ENCODE data around the gene GRK7. TPM values are rescaled to one million over a fixed set of nuclear protein-coding genes. Genes with fewer than 3 reads are reported as not detected.
"Not testable (repeated sequence)": the region's sequence is repeated elsewhere in the genome, so short reads cannot be mapped to it uniquely, and the experiment has no call there.

GRK7 gene
- total RNA-seq, 1 donor from 2014 or later, result not detected

DNA sequence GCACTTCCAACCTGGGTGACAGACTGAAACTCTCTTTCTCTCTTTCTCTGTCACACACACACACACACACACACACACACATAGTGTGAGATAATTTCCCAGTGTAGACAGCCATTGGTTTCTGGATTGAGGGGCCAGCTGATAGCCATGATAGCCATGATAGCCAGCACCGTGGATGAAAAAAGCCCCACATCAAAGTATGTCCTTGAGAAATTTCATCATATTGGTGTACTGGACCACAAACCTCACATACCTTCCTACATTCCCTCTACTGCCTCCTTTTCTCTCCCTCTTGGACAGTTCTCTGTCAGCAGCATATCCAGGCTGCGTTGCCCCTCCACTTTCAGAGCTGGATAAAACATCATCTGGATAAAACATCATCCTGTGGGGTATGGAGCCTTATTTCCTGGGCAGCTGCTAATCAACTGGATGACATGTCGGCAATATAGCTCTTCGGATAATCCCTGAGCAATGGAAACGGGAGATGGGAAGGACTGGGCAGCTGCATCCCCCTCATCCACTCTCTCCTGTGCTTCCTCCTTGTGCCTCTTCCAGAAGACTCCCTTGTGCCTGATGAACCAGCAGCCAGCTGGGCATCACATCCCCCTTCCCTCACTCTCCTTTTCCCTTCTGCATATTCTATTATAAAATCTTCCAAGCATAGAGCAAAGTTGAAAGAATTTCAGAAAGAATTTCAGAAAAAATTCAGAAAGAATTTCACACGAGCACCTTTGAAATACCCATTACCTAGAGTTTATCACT is 39.3 kb downstream of the GRK7 start:
- Histone ChIP-seq H4K20me1 (ENCODE audit: insufficient read depth, low read length) (no peaks in the 10 kb centered on the region), H3K36me3 (ENCODE audit: insufficient read depth, low read length) (no peaks in the 10 kb centered on the region), H3K4me3 (ENCODE audit: insufficient read depth, low read depth, low read length) (no peak overlapping the region), H3K9ac (ENCODE audit: low read length) (no peak overlapping the region), H3K27ac (ENCODE audit: low read depth, low read length) (no peak overlapping the region), H2AFZ (ENCODE audit: low read depth, low read length) (no peak overlapping the region), H3K4me1 (ENCODE audit: insufficient read depth, low read length) (peaks cover 5% of the 10 kb centered on the region), H3K4me2 (ENCODE audit: low read length) (no peak overlapping the region), H3K27me3 (ENCODE audit: insufficient read depth, low read length) (no peaks in the 10 kb centered on the region), H3K79me2 (ENCODE audit: insufficient read depth, low read length) (no peaks in the 10 kb centered on the region), H3K9me3 (ENCODE audit: insufficient read depth, low read depth, low read length) (no peaks in the 10 kb centered on the region)
- no peak for TF ChIP-seq EZH2 (IDR thresholded peaks at IDR 0.05; ENCODE audit: insufficient read depth, low read length)
- TF ChIP-seq CTCF (IDR thresholded peaks at IDR 0.05; ENCODE audit: insufficient read depth, low read depth, low read length), result no peak
- Mint-ChIP-seq H3K9me3 (ENCODE audit: unreplicated experiment) (peaks cover 15% of the 10 kb centered on the region), H3K27me3 (ENCODE audit: low read depth, unreplicated experiment) (peaks cover 2% of the 10 kb centered on the region), H3K4me3 (ENCODE audit: unreplicated experiment) (no peak overlapping the region), H3K27ac (ENCODE audit: unreplicated experiment) (no peak overlapping the region), H3K36me3 (ENCODE audit: low read depth, unreplicated experiment) (no peaks in the 10 kb centered on the region), H3K4me1 (ENCODE audit: low read depth, unreplicated experiment) (peaks cover 2% of the 10 kb centered on the region)
- FAIRE-seq (no peak), DNase-seq (ENCODE audit: low read depth) (peak; percentile 10)

DNA sequence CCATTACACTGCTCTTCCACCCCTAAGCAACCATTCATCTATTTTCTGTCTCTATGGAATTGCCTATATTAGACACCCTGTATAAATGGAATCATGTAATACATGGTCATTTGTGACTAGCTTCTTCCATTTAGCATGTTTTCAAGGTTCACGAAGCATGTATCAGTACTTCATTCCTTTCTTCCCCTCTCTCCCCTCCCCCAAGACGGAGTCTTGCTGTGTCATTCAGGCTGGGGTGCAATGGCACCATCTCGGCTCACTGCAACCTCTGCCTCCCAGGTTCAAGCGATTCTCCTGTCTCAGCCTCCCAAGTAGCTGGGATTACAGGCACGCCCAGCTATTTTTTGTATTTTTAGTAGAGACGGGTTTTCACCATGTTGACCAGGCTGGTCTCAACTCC is 40.3 kb downstream of the GRK7 start:
- peaks cover 15% of the 10 kb centered on the region for H3K9me3 Mint-ChIP-seq (ENCODE audit: unreplicated experiment)
- H4K20me1 ChIP-seq (ENCODE audit: insufficient read depth, low read length); H3K4me3 Mint-ChIP-seq (ENCODE audit: unreplicated experiment); H3K36me3 Mint-ChIP-seq (ENCODE audit: low read depth, unreplicated experiment); H3K9ac ChIP-seq (ENCODE audit: low read length); H3K9me3 ChIP-seq (ENCODE audit: insufficient read depth, low read depth, low read length); H3K4me2 ChIP-seq (ENCODE audit: low read length); H3K79me2 ChIP-seq (ENCODE audit: insufficient read depth, low read length); H3K4me1 Mint-ChIP-seq (ENCODE audit: low read depth, unreplicated experiment); H3K27me3 ChIP-seq (ENCODE audit: insufficient read depth, low read length); H3K27ac Mint-ChIP-seq (ENCODE audit: unreplicated experiment); H3K36me3 ChIP-seq (ENCODE audit: insufficient read depth, low read length); H3K27ac ChIP-seq (ENCODE audit: low read depth, low read length); FAIRE-seq; H3K4me1 ChIP-seq (ENCODE audit: insufficient read depth, low read length); H3K27me3 Mint-ChIP-seq (ENCODE audit: low read depth, unreplicated experiment); DNase-seq (ENCODE audit: low read depth); H3K4me3 ChIP-seq (ENCODE audit: insufficient read depth, low read depth, low read length); H2AFZ ChIP-seq (ENCODE audit: low read depth, low read length): not testable (repeated sequence)

DNA sequence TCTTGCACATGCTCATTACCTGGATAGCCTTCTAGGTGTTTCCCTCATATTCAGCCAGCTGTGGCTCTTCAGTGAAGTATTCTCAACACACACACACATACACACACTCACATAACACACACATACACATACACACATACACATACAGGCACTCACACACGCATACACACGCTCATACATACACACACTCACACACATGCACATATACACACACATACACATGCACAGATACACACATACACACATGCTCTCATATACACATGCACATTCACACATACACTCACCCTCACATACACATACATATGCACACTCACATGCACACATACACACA is 41.2 kb downstream of the GRK7 start:
- no peak overlapping the region for H3K4me3 Mint-ChIP-seq (ENCODE audit: unreplicated experiment)
- no peak overlapping the region for H3K27ac Mint-ChIP-seq (ENCODE audit: unreplicated experiment)
- no peak overlapping the region for H3K4me2 ChIP-seq (ENCODE audit: low read length)
- H3K9me3 Mint-ChIP-seq (ENCODE audit: unreplicated experiment), result peaks cover 12% of the 10 kb centered on the region
- H3K4me1 Mint-ChIP-seq (ENCODE audit: low read depth, unreplicated experiment), result peaks cover 3% of the 10 kb centered on the region
- H3K4me3 ChIP-seq (ENCODE audit: insufficient read depth, low read depth, low read length), result no peak overlapping the region
- no peaks in the 10 kb centered on the region for H3K79me2 ChIP-seq (ENCODE audit: insufficient read depth, low read length)
- no peak overlapping the region for H3K9ac ChIP-seq (ENCODE audit: low read length)
- no peaks in the 10 kb centered on the region for H3K36me3 ChIP-seq (ENCODE audit: insufficient read depth, low read length)
- no peak for TF ChIP-seq EZH2 (IDR thresholded peaks at IDR 0.05; ENCODE audit: insufficient read depth, low read length)
- TF ChIP-seq CTCF (IDR thresholded peaks at IDR 0.05; ENCODE audit: insufficient read depth, low read depth, low read length), result no peak
- H3K27me3 ChIP-seq (ENCODE audit: insufficient read depth, low read length), result no peaks in the 10 kb centered on the region
- H3K9me3 ChIP-seq (ENCODE audit: insufficient read depth, low read depth, low read length), result no peaks in the 10 kb centered on the region
- FAIRE-seq, result no peak
- no peaks in the 10 kb centered on the region for H3K4me1 ChIP-seq (ENCODE audit: insufficient read depth, low read length)
- no peaks in the 10 kb centered on the region for H4K20me1 ChIP-seq (ENCODE audit: insufficient read depth, low read length)
- DNase-seq (ENCODE audit: low read depth), result no peak
- H3K27me3 Mint-ChIP-seq (ENCODE audit: low read depth, unreplicated experiment), result peaks cover 2% of the 10 kb centered on the region
- no peak overlapping the region for H3K27ac ChIP-seq (ENCODE audit: low read depth, low read length)
- no peaks in the 10 kb centered on the region for H3K36me3 Mint-ChIP-seq (ENCODE audit: low read depth, unreplicated experiment)
- no peak overlapping the region for H2AFZ ChIP-seq (ENCODE audit: low read depth, low read length)
